ENCODE data around the gene TRMT112. TPM values are rescaled to one million over a fixed set of nuclear protein-coding genes. Genes with fewer than 3 reads are reported as not detected.
A peak's percentile ranks its signal among the peaks of the same experiment; 100 is the strongest.

Gene TRMT112
- total and polyA plus RNA-seq, 2 of the 8 experiments (the other 6 are each of a cell fraction or from before 2014, with no cell fraction given), result 300 to 650 TPM

DNA sequence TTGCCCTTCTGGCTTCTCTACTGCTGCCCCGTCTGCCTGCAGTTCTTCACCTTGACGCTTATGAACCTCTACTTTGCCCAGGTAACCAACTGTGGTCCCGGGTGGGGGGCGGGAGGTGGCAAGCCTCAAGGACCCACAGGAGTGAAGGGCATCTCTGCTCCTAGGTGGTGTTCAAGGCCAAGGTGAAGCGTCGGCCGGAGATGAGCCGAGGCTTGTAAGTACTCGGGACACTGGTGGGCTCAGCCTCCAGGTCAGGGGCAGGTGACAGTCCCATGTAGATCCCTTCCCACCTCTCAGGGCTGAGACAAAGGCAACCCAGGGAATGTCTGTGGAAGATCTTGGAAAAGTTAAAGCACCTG lies 30.6 kb downstream of the TRMT112 start:
- CTCF ChIA-PET (ENCODE audit: partially characterized antibody), result interaction anchor here (1.0 to 11.4 kb wide), 4 partner anchors 15 to 23 kb away, joined by 3 to 134 read pairs (median 4); partner anchors contain the start of genes CATSPERZ and ESRRA
- H2AFZ ChIP-seq (ENCODE audit: low read length), result no peak overlapping the region
- no peak overlapping the region for H3K4ac ChIP-seq (replicated peaks; ENCODE audit: insufficient read length, low read depth, low read length)
- no peak overlapping the region for H3K14ac ChIP-seq (ENCODE audit: insufficient read length)
- peaks cover 17 to 28% (median 26%) of the 10 kb centered on the region in 4 experiments; a peak in 6 of 7 replicates for H3K27me3 ChIP-seq (replicated peaks in 1 of 4; ENCODE audit: control insufficient read depth in 3 of 4, extremely low read depth in 1 of 4, insufficient read depth in 3 of 4, low read length in 3 of 4)
- no peak overlapping the region for H3K9ac ChIP-seq (replicated peaks in 1 of 4; ENCODE audit: extremely low read depth in 1 of 4, low read depth in 3 of 4, low read length in 3 of 4)
- DNase-seq (ENCODE audit: low read depth in 1 of 2, low spot score in 2 of 2), result no peak
- H3K56ac ChIP-seq (replicated peaks; ENCODE audit: insufficient read length, low read depth, low read length), result no peak overlapping the region
- peak overlapping the region in 1 of 2 experiments; percentile 55; a peak in 1 of 4 replicates for H3K4me2 ChIP-seq (ENCODE audit: insufficient read depth in 1 of 2, low read depth in 2 of 2, low read length in 2 of 2)
- POLR2A ChIA-PET (ENCODE audit: partially characterized antibody), result interaction anchor here (3.0 to 9.5 kb wide), 4 partner anchors 10 to 42 kb away, joined by 14 to 79 read pairs (median 28); partner anchors contain the start of genes ESRRA and PPP1R14B
- no peak overlapping the region for H4K5ac ChIP-seq (ENCODE audit: insufficient read length, low read depth, low read length)
- H2BK12ac ChIP-seq (ENCODE audit: low read depth, low read length), result no peak overlapping the region
- no peak overlapping the region for H3K4me3 ChIP-seq (ENCODE audit: extremely low read depth in 1 of 4, insufficient read depth in 2 of 4, low read depth in 3 of 4, low read length in 4 of 4)
- H2BK15ac ChIP-seq (ENCODE audit: low read length), result no peak overlapping the region
- H3K4me1 ChIP-seq (replicated peaks in 1 of 4; ENCODE audit: control insufficient read depth in 3 of 4, insufficient read depth in 4 of 4, low read length in 3 of 4), result peaks cover 0 to 10% (median 5%) of the 10 kb centered on the region in 4 experiments; a peak in 5 of 7 replicates
- H3K79me2 ChIP-seq (ENCODE audit: control insufficient read depth in 1 of 2, insufficient read depth in 2 of 2, low read length in 2 of 2), result no peaks in the 10 kb centered on the region
- no peak overlapping the region for H2BK5ac ChIP-seq (ENCODE audit: low read depth, low read length)
- no peak overlapping the region for H4K91ac ChIP-seq (replicated peaks; ENCODE audit: insufficient read length, low read length)
- H4K20me1 ChIP-seq (replicated peaks in 1 of 2; ENCODE audit: control insufficient read depth in 1 of 2, insufficient read depth in 2 of 2, low read length in 2 of 2), result peaks cover 5 to 14% of the 10 kb centered on the region in 2 experiments
- H4K8ac ChIP-seq (ENCODE audit: extremely low read depth, insufficient read depth, low read length), result no peak overlapping the region
- no peak for TF ChIP-seq EGR1 (IDR thresholded peaks at IDR 0.05; ENCODE audit: borderline replicate concordance, low read depth, low read length)
- no peak for TF ChIP-seq SIN3A (conservative IDR thresholded peaks at IDR 0.05 in 1 of 2, IDR thresholded peaks at IDR 0.05 in 1 of 2; ENCODE audit: low read depth in 1 of 2, low read length in 2 of 2)
- no peak for TF ChIP-seq RFX5 (IDR thresholded peaks at IDR 0.05; ENCODE audit: borderline replicate concordance, low read depth, low read length)
- no peak for TF ChIP-seq POU5F1 (IDR thresholded peaks at IDR 0.05; ENCODE audit: low read depth, low read length)
- TF ChIP-seq, protein P1, sequence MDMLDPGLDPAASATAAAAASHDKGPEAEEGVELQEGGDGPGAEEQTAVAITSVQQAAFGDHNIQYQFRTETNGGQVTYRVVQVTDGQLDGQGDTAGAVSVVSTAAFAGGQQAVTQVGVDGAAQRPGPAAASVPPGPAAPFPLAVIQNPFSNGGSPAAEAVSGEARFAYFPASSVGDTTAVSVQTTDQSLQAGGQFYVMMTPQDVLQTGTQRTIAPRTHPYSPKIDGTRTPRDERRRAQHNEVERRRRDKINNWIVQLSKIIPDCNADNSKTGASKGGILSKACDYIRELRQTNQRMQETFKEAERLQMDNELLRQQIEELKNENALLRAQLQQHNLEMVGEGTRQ (IDR thresholded peaks at IDR 0.05; ENCODE audit: low read length), result no peak
- no peak for TF ChIP-seq RAD21 (IDR thresholded peaks at IDR 0.05 in 1 of 2, conservative IDR thresholded peaks at IDR 0.05 in 1 of 2; ENCODE audit: low read depth in 2 of 2, low read length in 2 of 2)
- TF ChIP-seq YY1 (IDR thresholded peaks at IDR 0.05; ENCODE audit: low read depth, low read length), result no peak
- no peak for TF ChIP-seq CTBP2 (IDR thresholded peaks at IDR 0.05; ENCODE audit: borderline replicate concordance, insufficient read depth, insufficient read length, low read length)
- no peak for TF ChIP-seq RXRA (IDR thresholded peaks at IDR 0.05; ENCODE audit: insufficient read depth, low read depth, low read length)
- TF ChIP-seq CBX8 (IDR thresholded peaks at IDR 0.05; ENCODE audit: borderline replicate concordance, low read depth, low read length), result no peak
- peaks cover 0 to 2% (median 0%) of the 10 kb centered on the region in 4 experiments; a peak in 1 of 8 replicates for H3K36me3 ChIP-seq (ENCODE audit: control insufficient read depth in 2 of 4, insufficient read depth in 4 of 4, low read length in 3 of 4)
- no peaks in the 10 kb centered on the region for H3K79me1 ChIP-seq (ENCODE audit: low read depth, low read length)
- H2BK120ac ChIP-seq (replicated peaks; ENCODE audit: low read depth, low read length), result no peak overlapping the region
- no peaks in the 10 kb centered on the region for H3K9me3 ChIP-seq (ENCODE audit: insufficient read depth in 2 of 2, low read depth in 1 of 2, low read length in 1 of 2)
- no peak overlapping the region for H3K18ac ChIP-seq (ENCODE audit: extremely low read depth, low read length)
- no peak overlapping the region for H3K27ac ChIP-seq (ENCODE audit: low read depth, low read length)
- no peak overlapping the region for H2BK20ac ChIP-seq (ENCODE audit: low read length)
- H3K23ac ChIP-seq (ENCODE audit: insufficient read length), result no peak overlapping the region
- FAIRE-seq, result no peak
- peaks cover 12% of the 10 kb centered on the region; the same call in 1 of the 2 replicates for H3K23me2 ChIP-seq (ENCODE audit: low read depth, low read length)
- H2AK5ac ChIP-seq (ENCODE audit: low read depth, low read length), result no peak overlapping the region
- WGBS, 2 experiments (ENCODE audit: extremely low coverage in 1 of 2, insufficient coverage in 1 of 2, insufficient read length in 1 of 2, insufficient replicate concordance in 2 of 2, low coverage in 1 of 2, low lambda C conversion rate in 2 of 2, missing lambda C conversion rate in 1 of 2), result 93% methylated on average over 9 of the region's 9 CpGs; no CpG with 5 or more reads in 1 of the 2 experiments
